Measurements from ENCODE around the gene CFAP61.

DNA sequence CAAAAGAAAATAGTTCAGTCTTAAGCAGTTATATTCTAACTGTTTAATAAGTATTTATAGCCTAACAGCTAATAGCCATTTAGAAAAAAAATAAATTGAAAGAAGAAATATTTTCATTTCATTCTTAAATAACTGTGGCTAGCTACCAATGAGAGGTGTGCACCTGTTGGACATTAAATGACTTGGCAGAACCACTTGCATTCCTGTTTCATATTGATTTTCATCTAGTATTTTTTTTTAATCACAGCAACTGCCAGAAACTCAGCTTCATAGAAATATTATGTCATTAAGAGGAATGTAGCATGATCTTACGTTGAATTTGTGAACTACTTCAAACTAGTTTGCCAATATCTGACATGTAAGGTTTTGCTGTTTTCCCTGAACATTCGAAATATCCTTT, 25.0 kb upstream of the CFAP61 start:
- TF ChIP-seq, protein P1, sequence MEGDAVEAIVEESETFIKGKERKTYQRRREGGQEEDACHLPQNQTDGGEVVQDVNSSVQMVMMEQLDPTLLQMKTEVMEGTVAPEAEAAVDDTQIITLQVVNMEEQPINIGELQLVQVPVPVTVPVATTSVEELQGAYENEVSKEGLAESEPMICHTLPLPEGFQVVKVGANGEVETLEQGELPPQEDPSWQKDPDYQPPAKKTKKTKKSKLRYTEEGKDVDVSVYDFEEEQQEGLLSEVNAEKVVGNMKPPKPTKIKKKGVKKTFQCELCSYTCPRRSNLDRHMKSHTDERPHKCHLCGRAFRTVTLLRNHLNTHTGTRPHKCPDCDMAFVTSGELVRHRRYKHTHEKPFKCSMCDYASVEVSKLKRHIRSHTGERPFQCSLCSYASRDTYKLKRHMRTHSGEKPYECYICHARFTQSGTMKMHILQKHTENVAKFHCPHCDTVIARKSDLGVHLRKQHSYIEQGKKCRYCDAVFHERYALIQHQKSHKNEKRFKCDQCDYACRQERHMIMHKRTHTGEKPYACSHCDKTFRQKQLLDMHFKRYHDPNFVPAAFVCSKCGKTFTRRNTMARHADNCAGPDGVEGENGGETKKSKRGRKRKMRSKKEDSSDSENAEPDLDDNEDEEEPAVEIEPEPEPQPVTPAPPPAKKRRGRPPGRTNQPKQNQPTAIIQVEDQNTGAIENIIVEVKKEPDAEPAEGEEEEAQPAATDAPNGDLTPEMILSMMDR (conservative IDR thresholded peaks at IDR 0.05; ENCODE audit: low read depth in 2 of 2) = no peak
- no peak for TF ChIP-seq POLR2AphosphoS5 (IDR thresholded peaks at IDR 0.05; ENCODE audit: low read depth)
- TF ChIP-seq EZH2 (IDR thresholded peaks at IDR 0.05; ENCODE audit: low read depth, unreplicated experiment) = no peak
- no peak for TF ChIP-seq EZH2phosphoT487 (IDR thresholded peaks at IDR 0.05; ENCODE audit: unreplicated experiment)
- TF ChIP-seq JUNB (IDR thresholded peaks at IDR 0.05; ENCODE audit: unreplicated experiment) = no peak
- no peak for TF ChIP-seq NANOG (IDR thresholded peaks at IDR 0.05; ENCODE audit: borderline replicate concordance)
- TF ChIP-seq, protein P2, sequence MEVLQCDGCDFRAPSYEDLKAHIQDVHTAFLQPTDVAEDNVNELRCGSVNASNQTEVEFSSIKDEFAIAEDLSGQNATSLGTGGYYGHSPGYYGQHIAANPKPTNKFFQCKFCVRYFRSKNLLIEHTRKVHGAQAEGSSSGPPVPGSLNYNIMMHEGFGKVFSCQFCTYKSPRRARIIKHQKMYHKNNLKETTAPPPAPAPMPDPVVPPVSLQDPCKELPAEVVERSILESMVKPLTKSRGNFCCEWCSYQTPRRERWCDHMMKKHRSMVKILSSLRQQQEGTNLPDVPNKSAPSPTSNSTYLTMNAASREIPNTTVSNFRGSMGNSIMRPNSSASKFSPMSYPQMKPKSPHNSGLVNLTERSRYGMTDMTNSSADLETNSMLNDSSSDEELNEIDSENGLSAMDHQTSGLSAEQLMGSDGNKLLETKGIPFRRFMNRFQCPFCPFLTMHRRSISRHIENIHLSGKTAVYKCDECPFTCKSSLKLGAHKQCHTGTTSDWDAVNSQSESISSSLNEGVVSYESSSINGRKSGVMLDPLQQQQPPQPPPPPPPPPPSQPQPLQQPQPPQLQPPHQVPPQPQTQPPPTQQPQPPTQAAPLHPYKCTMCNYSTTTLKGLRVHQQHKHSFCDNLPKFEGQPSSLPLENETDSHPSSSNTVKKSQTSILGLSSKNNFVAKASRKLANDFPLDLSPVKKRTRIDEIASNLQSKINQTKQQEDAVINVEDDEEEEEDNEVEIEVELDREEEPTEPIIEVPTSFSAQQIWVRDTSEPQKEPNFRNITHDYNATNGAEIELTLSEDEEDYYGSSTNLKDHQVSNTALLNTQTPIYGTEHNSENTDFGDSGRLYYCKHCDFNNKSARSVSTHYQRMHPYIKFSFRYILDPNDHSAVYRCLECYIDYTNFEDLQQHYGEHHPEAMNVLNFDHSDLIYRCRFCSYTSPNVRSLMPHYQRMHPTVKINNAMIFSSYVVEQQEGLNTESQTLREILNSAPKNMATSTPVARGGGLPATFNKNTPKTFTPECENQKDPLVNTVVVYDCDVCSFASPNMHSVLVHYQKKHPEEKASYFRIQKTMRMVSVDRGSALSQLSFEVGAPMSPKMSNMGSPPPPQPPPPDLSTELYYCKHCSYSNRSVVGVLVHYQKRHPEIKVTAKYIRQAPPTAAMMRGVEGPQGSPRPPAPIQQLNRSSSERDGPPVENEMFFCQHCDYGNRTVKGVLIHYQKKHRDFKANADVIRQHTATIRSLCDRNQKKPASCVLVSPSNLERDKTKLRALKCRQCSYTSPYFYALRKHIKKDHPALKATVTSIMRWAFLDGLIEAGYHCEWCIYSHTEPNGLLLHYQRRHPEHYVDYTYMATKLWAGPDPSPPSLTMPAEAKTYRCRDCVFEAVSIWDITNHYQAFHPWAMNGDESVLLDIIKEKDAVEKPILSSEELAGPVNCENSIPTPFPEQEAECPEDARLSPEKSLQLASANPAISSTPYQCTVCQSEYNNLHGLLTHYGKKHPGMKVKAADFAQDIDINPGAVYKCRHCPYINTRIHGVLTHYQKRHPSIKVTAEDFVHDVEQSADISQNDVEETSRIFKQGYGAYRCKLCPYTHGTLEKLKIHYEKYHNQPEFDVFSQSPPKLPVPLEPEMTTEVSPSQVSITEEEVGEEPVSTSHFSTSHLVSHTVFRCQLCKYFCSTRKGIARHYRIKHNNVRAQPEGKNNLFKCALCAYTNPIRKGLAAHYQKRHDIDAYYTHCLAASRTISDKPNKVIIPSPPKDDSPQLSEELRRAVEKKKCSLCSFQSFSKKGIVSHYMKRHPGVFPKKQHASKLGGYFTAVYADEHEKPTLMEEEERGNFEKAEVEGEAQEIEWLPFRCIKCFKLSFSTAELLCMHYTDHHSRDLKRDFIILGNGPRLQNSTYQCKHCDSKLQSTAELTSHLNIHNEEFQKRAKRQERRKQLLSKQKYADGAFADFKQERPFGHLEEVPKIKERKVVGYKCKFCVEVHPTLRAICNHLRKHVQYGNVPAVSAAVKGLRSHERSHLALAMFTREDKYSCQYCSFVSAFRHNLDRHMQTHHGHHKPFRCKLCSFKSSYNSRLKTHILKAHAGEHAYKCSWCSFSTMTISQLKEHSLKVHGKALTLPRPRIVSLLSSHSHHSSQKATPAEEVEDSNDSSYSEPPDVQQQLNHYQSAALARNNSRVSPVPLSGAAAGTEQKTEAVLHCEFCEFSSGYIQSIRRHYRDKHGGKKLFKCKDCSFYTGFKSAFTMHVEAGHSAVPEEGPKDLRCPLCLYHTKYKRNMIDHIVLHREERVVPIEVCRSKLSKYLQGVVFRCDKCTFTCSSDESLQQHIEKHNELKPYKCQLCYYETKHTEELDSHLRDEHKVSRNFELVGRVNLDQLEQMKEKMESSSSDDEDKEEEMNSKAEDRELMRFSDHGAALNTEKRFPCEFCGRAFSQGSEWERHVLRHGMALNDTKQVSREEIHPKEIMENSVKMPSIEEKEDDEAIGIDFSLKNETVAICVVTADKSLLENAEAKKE (CRISPR knock-in tag; IDR thresholded peaks at IDR 0.05) = no peak
- TF ChIP-seq, protein P3, sequence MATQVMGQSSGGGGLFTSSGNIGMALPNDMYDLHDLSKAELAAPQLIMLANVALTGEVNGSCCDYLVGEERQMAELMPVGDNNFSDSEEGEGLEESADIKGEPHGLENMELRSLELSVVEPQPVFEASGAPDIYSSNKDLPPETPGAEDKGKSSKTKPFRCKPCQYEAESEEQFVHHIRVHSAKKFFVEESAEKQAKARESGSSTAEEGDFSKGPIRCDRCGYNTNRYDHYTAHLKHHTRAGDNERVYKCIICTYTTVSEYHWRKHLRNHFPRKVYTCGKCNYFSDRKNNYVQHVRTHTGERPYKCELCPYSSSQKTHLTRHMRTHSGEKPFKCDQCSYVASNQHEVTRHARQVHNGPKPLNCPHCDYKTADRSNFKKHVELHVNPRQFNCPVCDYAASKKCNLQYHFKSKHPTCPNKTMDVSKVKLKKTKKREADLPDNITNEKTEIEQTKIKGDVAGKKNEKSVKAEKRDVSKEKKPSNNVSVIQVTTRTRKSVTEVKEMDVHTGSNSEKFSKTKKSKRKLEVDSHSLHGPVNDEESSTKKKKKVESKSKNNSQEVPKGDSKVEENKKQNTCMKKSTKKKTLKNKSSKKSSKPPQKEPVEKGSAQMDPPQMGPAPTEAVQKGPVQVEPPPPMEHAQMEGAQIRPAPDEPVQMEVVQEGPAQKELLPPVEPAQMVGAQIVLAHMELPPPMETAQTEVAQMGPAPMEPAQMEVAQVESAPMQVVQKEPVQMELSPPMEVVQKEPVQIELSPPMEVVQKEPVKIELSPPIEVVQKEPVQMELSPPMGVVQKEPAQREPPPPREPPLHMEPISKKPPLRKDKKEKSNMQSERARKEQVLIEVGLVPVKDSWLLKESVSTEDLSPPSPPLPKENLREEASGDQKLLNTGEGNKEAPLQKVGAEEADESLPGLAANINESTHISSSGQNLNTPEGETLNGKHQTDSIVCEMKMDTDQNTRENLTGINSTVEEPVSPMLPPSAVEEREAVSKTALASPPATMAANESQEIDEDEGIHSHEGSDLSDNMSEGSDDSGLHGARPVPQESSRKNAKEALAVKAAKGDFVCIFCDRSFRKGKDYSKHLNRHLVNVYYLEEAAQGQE (IDR thresholded peaks at IDR 0.05; ENCODE audit: unreplicated experiment) = no peak
- no peak for TF ChIP-seq CREB1 (CRISPR knock-in tag; IDR thresholded peaks at IDR 0.05; ENCODE audit: low read depth)
- TF ChIP-seq, protein P4, sequence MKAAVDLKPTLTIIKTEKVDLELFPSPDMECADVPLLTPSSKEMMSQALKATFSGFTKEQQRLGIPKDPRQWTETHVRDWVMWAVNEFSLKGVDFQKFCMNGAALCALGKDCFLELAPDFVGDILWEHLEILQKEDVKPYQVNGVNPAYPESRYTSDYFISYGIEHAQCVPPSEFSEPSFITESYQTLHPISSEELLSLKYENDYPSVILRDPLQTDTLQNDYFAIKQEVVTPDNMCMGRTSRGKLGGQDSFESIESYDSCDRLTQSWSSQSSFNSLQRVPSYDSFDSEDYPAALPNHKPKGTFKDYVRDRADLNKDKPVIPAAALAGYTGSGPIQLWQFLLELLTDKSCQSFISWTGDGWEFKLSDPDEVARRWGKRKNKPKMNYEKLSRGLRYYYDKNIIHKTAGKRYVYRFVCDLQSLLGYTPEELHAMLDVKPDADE (IDR thresholded peaks at IDR 0.05) = no peak
- no peak for TF ChIP-seq ZNF331 (CRISPR knock-in tag; IDR thresholded peaks at IDR 0.05; ENCODE audit: low read depth)
- no peak for TF ChIP-seq ZNF114 (CRISPR knock-in tag; IDR thresholded peaks at IDR 0.05)
- no peak for TF ChIP-seq STAT1 (IDR thresholded peaks at IDR 0.05; ENCODE audit: unreplicated experiment)

Measured in GM23338 (cell line).